DMS114 treated with DMSO at 0.1 percent for 48 hours (cell line): Measurements from ENCODE around the gene LAIR2.

Experiments
- DNase-seq: peaks from one replicate; lab custom pipeline; 2025; ENCODE audit not compliant: unreplicated experiment; lab: John Stamatoyannopoulos, UW

LAIR2 gene

GRCh38 chr19:54502518-54503048 is at the start of gene LAIR2:
Gene LAIR2 (plus strand): TSS chr19:54502831. CDS start chr19:54502919, 88 bp downstream.
- no peak for DNase-seq

- no peak for DNase-seq
Measured at GRCh38 chr19:54453921-54454780, 48.5 kb upstream of the LAIR2 start.

GRCh38 chr19:54454781-54455675 is 47.6 kb upstream of the LAIR2 start:
- DNase-seq: no peak

GRCh38 chr19:54455786-54456422 is 46.7 kb upstream of the LAIR2 start:
- DNase-seq: no peak

- DNase-seq: no peak
Measured at GRCh38 chr19:54456423-54457373, 45.9 kb upstream of the LAIR2 start.

GRCh38 chr19:54457773-54458647 is 44.6 kb upstream of the LAIR2 start:
- no peak for DNase-seq

- no peak for DNase-seq
Measured at GRCh38 chr19:54458648-54459281, 43.9 kb upstream of the LAIR2 start.

GRCh38 chr19:54459282-54460229 is 43.1 kb upstream of the LAIR2 start:
- no peak for DNase-seq

GRCh38 chr19:54460230-54461005 is 42.2 kb upstream of the LAIR2 start:
- DNase-seq: no peak

- no peak for DNase-seq
Measured at GRCh38 chr19:54461210-54461609, 41.4 kb upstream of the LAIR2 start.

- DNase-seq: no peak
Measured at GRCh38 chr19:54461613-54462012, 41.0 kb upstream of the LAIR2 start.

GRCh38 chr19:54462047-54462654 is 40.5 kb upstream of the LAIR2 start:
- DNase-seq: no peak

GRCh38 chr19:54462655-54463530 is 39.7 kb upstream of the LAIR2 start:
- no peak for DNase-seq

GRCh38 chr19:54463531-54464043 is 39.0 kb upstream of the LAIR2 start, which contains the start of gene LENG9:
Gene LENG9 (minus strand): TSS chr19:54463778. CDS start chr19:54463526, 252 bp downstream.
- peak; percentile 91 for DNase-seq

GRCh38 chr19:54464044-54464629 is 38.5 kb upstream of the LAIR2 start:
- DNase-seq: peak; percentile 91
